K562 (cell line): ENCODE data around the gene SLC2A9.

ENCODE experiments used
- EP300 ChIP-seq: IDR thresholded peaks from 2 replicates; pipeline ENCODE4 v1.6.1; 2012; ENCODE audit warnings: low read length, improper control_type of control experiment
- NR1H2 ChIP-seq: sonication (generic); formaldehyde crosslinking; IDR thresholded peaks from 2 replicates; pipeline ENCODE4 v1.4.0; 2020; ENCODE audit warnings: mild to moderate bottlenecking, missing genetic modification reagents
- ZNF174 ChIP-seq: fragments of 250-450 bp; sonication (Bioruptor Pico); IDR thresholded peaks from 2 replicates; pipeline ENCODE4 v1.4.0; 2020; ENCODE audit warnings: mild to moderate bottlenecking
- TF ChIP-seq, protein P1 (sequence below), 2 experiments: IDR thresholded peaks; 2 replicates each; pipeline ENCODE4 v1.6.1; 2011; ENCODE audit warnings: borderline replicate concordance in 1 of 2, control low read depth in 1 of 2, low read depth in 1 of 2, low read length in 1 of 2, mild to moderate bottlenecking in 1 of 2, mixed read lengths in 1 of 2, moderate library complexity in 1 of 2; ENCODE audit not compliant: insufficient read depth in 1 of 2, insufficient read length in 1 of 2, poor library complexity in 1 of 2, severe bottlenecking in 1 of 2; ENCODE audit errors: extremely low read depth in 1 of 2
- TF ChIP-seq, protein P2 (sequence below): fragments of 450-650 bp; IDR thresholded peaks from one replicate; pipeline ENCODE4 v1.6.1; 2018; ENCODE audit warnings: mild to moderate bottlenecking, moderate library complexity; ENCODE audit not compliant: partially characterized antibody
- TF ChIP-seq, protein P3 (sequence below), 3 experiments: IDR thresholded peaks in 2 of 3; conservative IDR thresholded peaks in 1 of 3; 2 replicates each; pipeline ENCODE4 v1.5.1; 2011 to 2012; ENCODE audit warnings: low read length in 3 of 3, mild to moderate bottlenecking in 3 of 3, control low read depth in 2 of 3, improper control_type of control experiment in 1 of 3, inconsistent platforms in 1 of 3, low read depth in 1 of 3, mixed read lengths in 1 of 3, moderate library complexity in 1 of 3; ENCODE audit not compliant: insufficient read depth in 2 of 3

DNA sequence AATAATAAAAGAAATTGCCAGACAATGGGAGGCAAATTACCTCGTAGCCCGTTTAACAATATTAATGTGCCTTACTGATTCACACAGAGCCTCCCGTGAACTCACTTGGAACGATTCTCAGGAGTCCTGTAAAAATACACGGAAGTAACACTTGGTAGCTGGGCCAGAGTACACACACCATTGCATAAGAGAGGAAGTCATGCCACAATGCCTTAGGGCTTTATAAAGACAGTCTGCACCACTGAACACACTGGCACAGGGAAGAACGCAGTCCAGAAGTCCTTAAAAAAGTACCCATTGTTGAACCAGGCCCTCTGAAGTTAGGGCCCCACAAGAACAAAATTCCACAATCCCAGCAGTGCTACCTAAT lies 15.1 kb downstream of the SLC2A9 start:
- TF ChIP-seq ZNF174 (CRISPR knock-in tag) = no peak
- TF ChIP-seq, protein P1, sequence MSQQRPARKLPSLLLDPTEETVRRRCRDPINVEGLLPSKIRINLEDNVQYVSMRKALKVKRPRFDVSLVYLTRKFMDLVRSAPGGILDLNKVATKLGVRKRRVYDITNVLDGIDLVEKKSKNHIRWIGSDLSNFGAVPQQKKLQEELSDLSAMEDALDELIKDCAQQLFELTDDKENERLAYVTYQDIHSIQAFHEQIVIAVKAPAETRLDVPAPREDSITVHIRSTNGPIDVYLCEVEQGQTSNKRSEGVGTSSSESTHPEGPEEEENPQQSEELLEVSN (IDR thresholded peaks at IDR 0.05; ENCODE audit: borderline replicate concordance in 1 of 2, extremely low read depth in 1 of 2, insufficient read depth in 1 of 2, insufficient read length in 1 of 2, low read depth in 1 of 2, low read length in 1 of 2, poor library complexity in 1 of 2, severe bottlenecking in 1 of 2) = no peak
- TF ChIP-seq NR1H2 (CRISPR knock-in tag) = no peak
- no peak for TF ChIP-seq EP300
- TF ChIP-seq, protein P2, sequence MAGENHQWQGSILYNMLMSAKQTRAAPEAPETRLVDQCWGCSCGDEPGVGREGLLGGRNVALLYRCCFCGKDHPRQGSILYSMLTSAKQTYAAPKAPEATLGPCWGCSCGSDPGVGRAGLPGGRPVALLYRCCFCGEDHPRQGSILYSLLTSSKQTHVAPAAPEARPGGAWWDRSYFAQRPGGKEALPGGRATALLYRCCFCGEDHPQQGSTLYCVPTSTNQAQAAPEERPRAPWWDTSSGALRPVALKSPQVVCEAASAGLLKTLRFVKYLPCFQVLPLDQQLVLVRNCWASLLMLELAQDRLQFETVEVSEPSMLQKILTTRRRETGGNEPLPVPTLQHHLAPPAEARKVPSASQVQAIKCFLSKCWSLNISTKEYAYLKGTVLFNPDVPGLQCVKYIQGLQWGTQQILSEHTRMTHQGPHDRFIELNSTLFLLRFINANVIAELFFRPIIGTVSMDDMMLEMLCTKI = no peak
- TF ChIP-seq, protein P3, sequence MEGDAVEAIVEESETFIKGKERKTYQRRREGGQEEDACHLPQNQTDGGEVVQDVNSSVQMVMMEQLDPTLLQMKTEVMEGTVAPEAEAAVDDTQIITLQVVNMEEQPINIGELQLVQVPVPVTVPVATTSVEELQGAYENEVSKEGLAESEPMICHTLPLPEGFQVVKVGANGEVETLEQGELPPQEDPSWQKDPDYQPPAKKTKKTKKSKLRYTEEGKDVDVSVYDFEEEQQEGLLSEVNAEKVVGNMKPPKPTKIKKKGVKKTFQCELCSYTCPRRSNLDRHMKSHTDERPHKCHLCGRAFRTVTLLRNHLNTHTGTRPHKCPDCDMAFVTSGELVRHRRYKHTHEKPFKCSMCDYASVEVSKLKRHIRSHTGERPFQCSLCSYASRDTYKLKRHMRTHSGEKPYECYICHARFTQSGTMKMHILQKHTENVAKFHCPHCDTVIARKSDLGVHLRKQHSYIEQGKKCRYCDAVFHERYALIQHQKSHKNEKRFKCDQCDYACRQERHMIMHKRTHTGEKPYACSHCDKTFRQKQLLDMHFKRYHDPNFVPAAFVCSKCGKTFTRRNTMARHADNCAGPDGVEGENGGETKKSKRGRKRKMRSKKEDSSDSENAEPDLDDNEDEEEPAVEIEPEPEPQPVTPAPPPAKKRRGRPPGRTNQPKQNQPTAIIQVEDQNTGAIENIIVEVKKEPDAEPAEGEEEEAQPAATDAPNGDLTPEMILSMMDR (IDR thresholded peaks at IDR 0.05 in 2 of 3, conservative IDR thresholded peaks at IDR 0.05 in 1 of 3; ENCODE audit: insufficient read depth in 2 of 3, low read depth in 1 of 3, low read length in 3 of 3) = no peak
